ENCODE data around the gene RBM15. TPM values are rescaled to one million over a fixed set of nuclear protein-coding genes. Genes with fewer than 3 reads are reported as not detected.

RBM15 gene
- total and polyA plus RNA-seq, 4 donors: 3.6 to 55.4 (median 15.2) TPM

- no peak for TF ChIP-seq CTCF (IDR thresholded peaks at IDR 0.05; ENCODE audit: control extremely low read depth, extremely low read depth)
- H3K36me3 ChIP-seq (ENCODE audit: control insufficient read depth in 4 of 4, insufficient read depth in 4 of 4, low read length in 4 of 4): peaks cover 0 to 26% (median 17%) of the 10 kb centered on the region in 4 donors
- H3K4me1 ChIP-seq (ENCODE audit: control insufficient read depth in 5 of 5, insufficient read depth in 5 of 5, low read length in 5 of 5): peaks cover 7 to 56% (median 19%) of the 10 kb centered on the region in 5 donors
- no peak for DNase-seq
- H3K4me3 ChIP-seq: no peak overlapping the region
- H3K9ac ChIP-seq (ENCODE audit: insufficient read depth in 1 of 2, low read length in 2 of 2): peak overlapping the region in 1 of 2 donors; percentile 2
- WGBS, 2 donors: 85 to 90% methylated on average over 27 of the region's 27 CpGs
- no peak overlapping the region for H3K27ac ChIP-seq (ENCODE audit: low read depth in 1 of 2, low read length in 1 of 2)
- no peaks in the 10 kb centered on the region for H3K27me3 ChIP-seq (ENCODE audit: control insufficient read depth in 3 of 3, insufficient read depth in 3 of 3, low read length in 2 of 3)
- no peaks in the 10 kb centered on the region for H3K9me3 ChIP-seq (ENCODE audit: control insufficient read depth in 4 of 4, insufficient read depth in 3 of 4, low read length in 3 of 4)
- no peak for ATAC-seq (ENCODE audit: insufficient read depth, low FRiP score)
Observed at GRCh38 chr1:110341146-110341871, 2.1 kb downstream of the RBM15 start.

GRCh38 chr1:110341872-110342331 lies 2.7 kb downstream of the RBM15 start:
- WGBS, 2 donors: 67 to 72% methylated on average over 9 of the region's 9 CpGs
- no peaks in the 10 kb centered on the region for H3K9me3 ChIP-seq (ENCODE audit: control insufficient read depth in 4 of 4, insufficient read depth in 3 of 4, low read length in 3 of 4)
- H3K27ac ChIP-seq (ENCODE audit: low read depth in 1 of 2, low read length in 1 of 2): no peak overlapping the region
- TF ChIP-seq CTCF (IDR thresholded peaks at IDR 0.05; ENCODE audit: control extremely low read depth, extremely low read depth): no peak
- H3K4me1 ChIP-seq (ENCODE audit: control insufficient read depth in 5 of 5, insufficient read depth in 5 of 5, low read length in 5 of 5): peaks cover 7 to 62% (median 19%) of the 10 kb centered on the region in 5 donors
- H3K27me3 ChIP-seq (ENCODE audit: control insufficient read depth in 3 of 3, insufficient read depth in 3 of 3, low read length in 2 of 3): no peaks in the 10 kb centered on the region
- H3K36me3 ChIP-seq (ENCODE audit: control insufficient read depth in 4 of 4, insufficient read depth in 4 of 4, low read length in 4 of 4): peaks cover 3 to 30% (median 20%) of the 10 kb centered on the region in 4 donors
- ATAC-seq (ENCODE audit: insufficient read depth, low FRiP score) (no peak), DNase-seq (no peak)
- peak overlapping the region in 1 of 2 donors; percentile 2 for H3K9ac ChIP-seq (ENCODE audit: insufficient read depth in 1 of 2, low read length in 2 of 2)
- no peak overlapping the region for H3K4me3 ChIP-seq

GRCh38 chr1:110343249-110343648 lies 4.1 kb downstream of the RBM15 start:
- 65 to 86% methylated on average over 2 of the region's 2 CpGs for WGBS, 2 donors
- Histone ChIP-seq H3K9ac (ENCODE audit: insufficient read depth in 1 of 2, low read length in 2 of 2) (peak overlapping the region in 1 of 2 donors; percentile 28), H3K9me3 (ENCODE audit: control insufficient read depth in 4 of 4, insufficient read depth in 3 of 4, low read length in 3 of 4) (no peaks in the 10 kb centered on the region), H3K4me3 (no peak overlapping the region), H3K27me3 (ENCODE audit: control insufficient read depth in 3 of 3, insufficient read depth in 3 of 3, low read length in 2 of 3) (no peaks in the 10 kb centered on the region), H3K4me1 (ENCODE audit: control insufficient read depth in 5 of 5, insufficient read depth in 5 of 5, low read length in 5 of 5) (peaks cover 10 to 65% (median 23%) of the 10 kb centered on the region in 5 donors), H3K36me3 (ENCODE audit: control insufficient read depth in 4 of 4, insufficient read depth in 4 of 4, low read length in 4 of 4) (peaks cover 3 to 35% (median 23%) of the 10 kb centered on the region in 4 donors), H3K27ac (ENCODE audit: low read depth in 1 of 2, low read length in 1 of 2) (no peak overlapping the region)
- DNase-seq (no peak), ATAC-seq (ENCODE audit: insufficient read depth, low FRiP score) (no peak)
- TF ChIP-seq CTCF (IDR thresholded peaks at IDR 0.05; ENCODE audit: control extremely low read depth, extremely low read depth): no peak

Data from lung (tissue), 12 donors.